HEK293 (cell line): ENCODE data around the gene CES1.

ENCODE experiments used
- CTCF ChIP-seq: fragments of 450-650 bp; formaldehyde crosslinking; IDR thresholded peaks from 2 replicates; pipeline ENCODE4 v1.5.1; 2016; ENCODE audit warnings: missing biosample characterization, missing genetic modification characterization
- EGR2 ChIP-seq: fragments of 450-650 bp; formaldehyde crosslinking; IDR thresholded peaks from 2 replicates; pipeline ENCODE4 v1.5.1; 2016; ENCODE audit warnings: low read depth, missing biosample characterization, missing genetic modification characterization
- GLI2 ChIP-seq: fragments of 450-650 bp; formaldehyde crosslinking; IDR thresholded peaks from 2 replicates; pipeline ENCODE4; 2017; ENCODE audit warnings: missing biosample characterization, missing genetic modification characterization, low read depth, borderline replicate concordance
- MZF1 ChIP-seq: fragments of 450-650 bp; formaldehyde crosslinking; IDR thresholded peaks from 2 replicates; pipeline ENCODE4 v1.5.1; 2017; ENCODE audit warnings: missing biosample characterization, missing genetic modification characterization, borderline replicate concordance
- PRDM1 ChIP-seq: fragments of 450-650 bp; formaldehyde crosslinking; IDR thresholded peaks from 2 replicates; pipeline ENCODE4; 2016; ENCODE audit warnings: missing biosample characterization, missing genetic modification characterization
- REPIN1 ChIP-seq: fragments of 450-650 bp; formaldehyde crosslinking; IDR thresholded peaks from 2 replicates; pipeline ENCODE4 v1.5.1; 2017; ENCODE audit warnings: missing biosample characterization, missing genetic modification characterization, low read depth
- YY1 ChIP-seq: fragments of 450-650 bp; formaldehyde crosslinking; IDR thresholded peaks from 2 replicates; pipeline ENCODE4 v1.5.1; 2018; ENCODE audit warnings: missing biosample characterization, missing genetic modification characterization
- ZNF239 ChIP-seq: fragments of 450-650 bp; formaldehyde crosslinking; IDR thresholded peaks from 2 replicates; pipeline ENCODE4 v1.5.1; 2016; ENCODE audit warnings: missing biosample characterization, missing genetic modification characterization
- ZNF274 ChIP-seq, 2 experiments: fragments of 200-500 bp in 1 of 2; fragments of 450-650 bp in 1 of 2; sonication (Bioruptor generic) in 1 of 2; formaldehyde crosslinking in 1 of 2; IDR thresholded peaks; 2 replicates each; pipeline versions ENCODE4 v1.5.1 to v1.6.1; 2014 to 2016; ENCODE audit warnings: borderline replicate concordance in 1 of 2, inconsistent platforms in 1 of 2, low read length in 1 of 2, missing biosample characterization in 1 of 2, missing genetic modification characterization in 1 of 2
- ZNF404 ChIP-seq: fragments of 450-650 bp; formaldehyde crosslinking; IDR thresholded peaks from 2 replicates; pipeline ENCODE4 v1.5.1; 2017; ENCODE audit warnings: missing biosample characterization, missing genetic modification characterization
- ZNF513 ChIP-seq: fragments of 450-650 bp; IDR thresholded peaks from 2 replicates; pipeline ENCODE4 v1.5.1; 2018; ENCODE audit warnings: missing biosample characterization, missing genetic modification characterization
- TF ChIP-seq, protein P1 (sequence below): fragments of 450-650 bp; formaldehyde crosslinking; IDR thresholded peaks from 2 replicates; pipeline ENCODE4 v1.5.1; 2016; ENCODE audit warnings: missing biosample characterization, missing genetic modification characterization

DNA sequence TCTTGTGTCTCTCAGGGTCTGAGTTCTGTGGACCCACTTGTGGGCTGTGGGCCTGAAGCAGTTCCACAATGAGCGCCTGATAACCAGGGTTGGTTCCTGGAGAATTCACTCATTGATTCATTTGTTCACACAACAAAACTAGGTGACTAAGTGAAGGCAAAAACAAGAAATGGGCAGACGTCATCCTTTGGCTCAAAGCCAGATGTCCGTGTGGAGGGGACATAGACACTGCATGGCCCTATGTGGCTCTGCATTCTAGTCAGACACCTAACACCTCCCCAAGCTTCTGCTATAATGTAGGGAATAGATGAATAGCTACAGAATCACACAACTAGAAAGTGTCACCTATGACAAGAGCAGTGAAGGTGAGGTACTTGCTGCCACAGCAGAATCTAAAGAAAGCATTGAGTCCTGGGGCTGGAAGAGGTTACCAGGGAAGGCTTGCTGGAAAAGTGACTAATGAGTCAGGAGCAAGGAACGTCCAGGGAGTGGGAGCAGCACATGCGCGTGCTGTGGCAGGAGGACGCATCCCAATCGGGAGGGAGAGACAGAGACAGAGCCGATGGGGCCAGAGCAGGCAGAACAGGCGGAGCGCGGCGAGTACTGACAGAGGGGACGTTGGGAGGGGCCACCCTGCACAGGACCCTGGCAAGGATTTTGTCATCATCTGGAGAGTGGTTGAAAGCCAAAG is 58.9 kb downstream of the CES1 start:
- TF ChIP-seq ZNF404 (tag by site-specific recombination) = no peak
- no peak for TF ChIP-seq ZNF239
- no peak for TF ChIP-seq ZNF513 (tag by site-specific recombination)
- TF ChIP-seq PRDM1 (tag by site-specific recombination) = no peak
- no peak for TF ChIP-seq CTCF (tag by site-specific recombination)
- TF ChIP-seq GLI2 (tag by site-specific recombination) = no peak
- TF ChIP-seq, protein P1, sequence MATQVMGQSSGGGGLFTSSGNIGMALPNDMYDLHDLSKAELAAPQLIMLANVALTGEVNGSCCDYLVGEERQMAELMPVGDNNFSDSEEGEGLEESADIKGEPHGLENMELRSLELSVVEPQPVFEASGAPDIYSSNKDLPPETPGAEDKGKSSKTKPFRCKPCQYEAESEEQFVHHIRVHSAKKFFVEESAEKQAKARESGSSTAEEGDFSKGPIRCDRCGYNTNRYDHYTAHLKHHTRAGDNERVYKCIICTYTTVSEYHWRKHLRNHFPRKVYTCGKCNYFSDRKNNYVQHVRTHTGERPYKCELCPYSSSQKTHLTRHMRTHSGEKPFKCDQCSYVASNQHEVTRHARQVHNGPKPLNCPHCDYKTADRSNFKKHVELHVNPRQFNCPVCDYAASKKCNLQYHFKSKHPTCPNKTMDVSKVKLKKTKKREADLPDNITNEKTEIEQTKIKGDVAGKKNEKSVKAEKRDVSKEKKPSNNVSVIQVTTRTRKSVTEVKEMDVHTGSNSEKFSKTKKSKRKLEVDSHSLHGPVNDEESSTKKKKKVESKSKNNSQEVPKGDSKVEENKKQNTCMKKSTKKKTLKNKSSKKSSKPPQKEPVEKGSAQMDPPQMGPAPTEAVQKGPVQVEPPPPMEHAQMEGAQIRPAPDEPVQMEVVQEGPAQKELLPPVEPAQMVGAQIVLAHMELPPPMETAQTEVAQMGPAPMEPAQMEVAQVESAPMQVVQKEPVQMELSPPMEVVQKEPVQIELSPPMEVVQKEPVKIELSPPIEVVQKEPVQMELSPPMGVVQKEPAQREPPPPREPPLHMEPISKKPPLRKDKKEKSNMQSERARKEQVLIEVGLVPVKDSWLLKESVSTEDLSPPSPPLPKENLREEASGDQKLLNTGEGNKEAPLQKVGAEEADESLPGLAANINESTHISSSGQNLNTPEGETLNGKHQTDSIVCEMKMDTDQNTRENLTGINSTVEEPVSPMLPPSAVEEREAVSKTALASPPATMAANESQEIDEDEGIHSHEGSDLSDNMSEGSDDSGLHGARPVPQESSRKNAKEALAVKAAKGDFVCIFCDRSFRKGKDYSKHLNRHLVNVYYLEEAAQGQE = no peak
- no peak for TF ChIP-seq REPIN1 (tag by site-specific recombination)
- TF ChIP-seq EGR2 = no peak
- no peak for TF ChIP-seq MZF1 (tag by site-specific recombination)
- TF ChIP-seq YY1 (tag by site-specific recombination) = no peak
- TF ChIP-seq ZNF274 (IDR thresholded peaks at IDR 0.05; ENCODE audit: low read length) = no peak
- no peak for TF ChIP-seq ZNF274 (tag by site-specific recombination; IDR thresholded peaks at IDR 0.05; ENCODE audit: borderline replicate concordance)
